K562 (cell line): ENCODE results near the gene CTDSPL.

ENCODE experiments used
- CBX5 ChIP-seq: IDR thresholded peaks from 2 replicates; pipeline ENCODE4 v1.6.1; 2014; ENCODE audit warnings: low read depth, borderline replicate concordance
- CREB1 ChIP-seq, 2 experiments: sonication (generic) in 1 of 2; formaldehyde crosslinking in 1 of 2; IDR thresholded peaks; 2 replicates each; pipeline versions ENCODE4 v1.6.1 to v1.8.0; 2012 to 2022; ENCODE audit warnings: inconsistent platforms in 1 of 2, mild to moderate bottlenecking in 1 of 2, missing genetic modification reagents in 1 of 2, moderate library complexity in 1 of 2
- ESRRA ChIP-seq: fragments of 450-650 bp; IDR thresholded peaks from 2 replicates; pipeline ENCODE4 v1.6.1; 2014; ENCODE audit warnings: low read depth, mild to moderate bottlenecking, moderate library complexity, borderline replicate concordance
- EZH2 ChIP-seq: IDR thresholded peaks from 2 replicates; pipeline ENCODE4 v1.6.1; 2012; ENCODE audit warnings: low read depth, mild to moderate bottlenecking, inconsistent platforms, low read length, borderline replicate concordance
- GATA2 ChIP-seq: sonication (generic); formaldehyde crosslinking; IDR thresholded peaks from 2 replicates; pipeline ENCODE4 v1.4.0; 2020; ENCODE audit warnings: mild to moderate bottlenecking, missing genetic modification reagents
- MYC ChIP-seq, 2 experiments: fragments of 250-450 bp in 1 of 2; sonication (Bioruptor Pico) in 1 of 2; IDR thresholded peaks; 2 replicates each; pipeline versions ENCODE4 v1.5.1 to v1.6.1; 2012 to 2021; ENCODE audit warnings: low read depth in 2 of 2, borderline replicate concordance in 1 of 2, improper control_type of control experiment in 1 of 2, low read length in 1 of 2, mild to moderate bottlenecking in 1 of 2, moderate library complexity in 1 of 2
- POLR2A ChIP-seq: fragments of 450-650 bp; conservative IDR thresholded peaks from 2 replicates; pipeline ENCODE4 v1.6.1; 2016
- ZFP1 ChIP-seq: fragments of 450-650 bp; formaldehyde crosslinking; IDR thresholded peaks from 2 replicates; pipeline ENCODE4 v1.4.0; 2020; ENCODE audit warnings: mild to moderate bottlenecking, mixed read lengths
- ZNF24 ChIP-seq: fragments of 450-650 bp; IDR thresholded peaks from 2 replicates; pipeline ENCODE4 v1.6.1; 2016
- TF ChIP-seq, protein P1 (sequence below): fragments of 250-450 bp; sonication (Bioruptor Pico); IDR thresholded peaks from 2 replicates; pipeline ENCODE4 v1.5.0; 2021
- TF ChIP-seq, protein P2 (sequence below), 3 experiments: IDR thresholded peaks in 2 of 3; conservative IDR thresholded peaks in 1 of 3; 2 replicates each; pipeline ENCODE4 v1.5.1; 2011 to 2012; ENCODE audit warnings: low read length in 3 of 3, mild to moderate bottlenecking in 3 of 3, control low read depth in 2 of 3, improper control_type of control experiment in 1 of 3, inconsistent platforms in 1 of 3, low read depth in 1 of 3, mixed read lengths in 1 of 3, moderate library complexity in 1 of 3; ENCODE audit not compliant: insufficient read depth in 2 of 3
- TF ChIP-seq, protein P3 (sequence below): conservative IDR thresholded peaks from 2 replicates; pipeline ENCODE4 v1.6.1; 2011; ENCODE audit warnings: low read depth, mild to moderate bottlenecking, low read length; ENCODE audit not compliant: control insufficient read depth
- TF ChIP-seq, protein P4 (sequence below): sonication (generic); formaldehyde crosslinking; IDR thresholded peaks from 2 replicates; pipeline ENCODE4 v1.9.0; 2022; ENCODE audit warnings: mild to moderate bottlenecking, missing genetic modification reagents
- TF ChIP-seq, protein P5 (sequence below): fragments of 250-450 bp; sonication (Bioruptor Pico); IDR thresholded peaks from 2 replicates; pipeline ENCODE4 v1.8.0; 2021; ENCODE audit warnings: moderate library complexity, mild to moderate bottlenecking, inconsistent platforms

DNA sequence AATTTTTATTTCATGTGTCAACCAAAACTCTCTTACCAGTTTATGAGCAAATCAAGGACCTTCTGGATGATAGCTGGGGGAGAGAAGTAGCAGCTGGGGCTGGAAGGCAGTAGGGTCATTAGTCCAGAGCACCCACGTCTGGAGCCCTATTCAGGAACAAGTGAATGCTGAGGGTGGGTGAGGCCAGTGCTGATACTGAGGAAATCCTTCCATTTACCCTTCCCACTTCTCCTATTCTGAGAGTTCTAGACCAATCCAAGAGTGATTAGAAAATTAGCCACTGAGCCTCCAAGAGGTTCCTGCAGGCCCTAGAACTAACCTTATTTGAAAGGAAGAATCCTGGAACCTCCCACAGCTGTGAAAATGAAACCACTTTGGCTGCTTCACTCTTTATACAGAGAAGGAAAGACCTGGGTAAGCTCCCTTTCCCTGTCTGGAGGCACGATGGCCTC is 82.7 kb downstream of the CTDSPL start:
- TF ChIP-seq, protein P1, sequence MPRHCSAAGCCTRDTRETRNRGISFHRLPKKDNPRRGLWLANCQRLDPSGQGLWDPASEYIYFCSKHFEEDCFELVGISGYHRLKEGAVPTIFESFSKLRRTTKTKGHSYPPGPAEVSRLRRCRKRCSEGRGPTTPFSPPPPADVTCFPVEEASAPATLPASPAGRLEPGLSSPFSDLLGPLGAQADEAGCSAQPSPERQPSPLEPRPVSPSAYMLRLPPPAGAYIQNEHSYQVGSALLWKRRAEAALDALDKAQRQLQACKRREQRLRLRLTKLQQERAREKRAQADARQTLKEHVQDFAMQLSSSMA (CRISPR knock-in tag) = no peak
- TF ChIP-seq, protein P2, sequence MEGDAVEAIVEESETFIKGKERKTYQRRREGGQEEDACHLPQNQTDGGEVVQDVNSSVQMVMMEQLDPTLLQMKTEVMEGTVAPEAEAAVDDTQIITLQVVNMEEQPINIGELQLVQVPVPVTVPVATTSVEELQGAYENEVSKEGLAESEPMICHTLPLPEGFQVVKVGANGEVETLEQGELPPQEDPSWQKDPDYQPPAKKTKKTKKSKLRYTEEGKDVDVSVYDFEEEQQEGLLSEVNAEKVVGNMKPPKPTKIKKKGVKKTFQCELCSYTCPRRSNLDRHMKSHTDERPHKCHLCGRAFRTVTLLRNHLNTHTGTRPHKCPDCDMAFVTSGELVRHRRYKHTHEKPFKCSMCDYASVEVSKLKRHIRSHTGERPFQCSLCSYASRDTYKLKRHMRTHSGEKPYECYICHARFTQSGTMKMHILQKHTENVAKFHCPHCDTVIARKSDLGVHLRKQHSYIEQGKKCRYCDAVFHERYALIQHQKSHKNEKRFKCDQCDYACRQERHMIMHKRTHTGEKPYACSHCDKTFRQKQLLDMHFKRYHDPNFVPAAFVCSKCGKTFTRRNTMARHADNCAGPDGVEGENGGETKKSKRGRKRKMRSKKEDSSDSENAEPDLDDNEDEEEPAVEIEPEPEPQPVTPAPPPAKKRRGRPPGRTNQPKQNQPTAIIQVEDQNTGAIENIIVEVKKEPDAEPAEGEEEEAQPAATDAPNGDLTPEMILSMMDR (IDR thresholded peaks at IDR 0.05 in 2 of 3, conservative IDR thresholded peaks at IDR 0.05 in 1 of 3; ENCODE audit: insufficient read depth in 2 of 3, low read depth in 1 of 3, low read length in 3 of 3) = no peak
- TF ChIP-seq MYC (IDR thresholded peaks at IDR 0.05; ENCODE audit: low read depth, low read length) = no peak
- no peak for TF ChIP-seq MYC (CRISPR knock-in tag; IDR thresholded peaks at IDR 0.05; ENCODE audit: borderline replicate concordance, low read depth)
- TF ChIP-seq CBX5 = no peak
- TF ChIP-seq ZNF24 = no peak
- TF ChIP-seq POLR2A = no peak
- no peak for TF ChIP-seq EZH2
- TF ChIP-seq, protein P3, sequence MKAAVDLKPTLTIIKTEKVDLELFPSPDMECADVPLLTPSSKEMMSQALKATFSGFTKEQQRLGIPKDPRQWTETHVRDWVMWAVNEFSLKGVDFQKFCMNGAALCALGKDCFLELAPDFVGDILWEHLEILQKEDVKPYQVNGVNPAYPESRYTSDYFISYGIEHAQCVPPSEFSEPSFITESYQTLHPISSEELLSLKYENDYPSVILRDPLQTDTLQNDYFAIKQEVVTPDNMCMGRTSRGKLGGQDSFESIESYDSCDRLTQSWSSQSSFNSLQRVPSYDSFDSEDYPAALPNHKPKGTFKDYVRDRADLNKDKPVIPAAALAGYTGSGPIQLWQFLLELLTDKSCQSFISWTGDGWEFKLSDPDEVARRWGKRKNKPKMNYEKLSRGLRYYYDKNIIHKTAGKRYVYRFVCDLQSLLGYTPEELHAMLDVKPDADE = no peak
- TF ChIP-seq ESRRA = no peak
- no peak for TF ChIP-seq GATA2 (CRISPR knock-in tag)
- TF ChIP-seq, protein P4, sequence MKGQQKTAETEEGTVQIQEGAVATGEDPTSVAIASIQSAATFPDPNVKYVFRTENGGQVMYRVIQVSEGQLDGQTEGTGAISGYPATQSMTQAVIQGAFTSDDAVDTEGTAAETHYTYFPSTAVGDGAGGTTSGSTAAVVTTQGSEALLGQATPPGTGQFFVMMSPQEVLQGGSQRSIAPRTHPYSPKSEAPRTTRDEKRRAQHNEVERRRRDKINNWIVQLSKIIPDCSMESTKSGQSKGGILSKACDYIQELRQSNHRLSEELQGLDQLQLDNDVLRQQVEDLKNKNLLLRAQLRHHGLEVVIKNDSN (CRISPR knock-in tag) = no peak
- TF ChIP-seq CREB1 (IDR thresholded peaks at IDR 0.05) = no peak
- no peak for TF ChIP-seq CREB1 (CRISPR knock-in tag; IDR thresholded peaks at IDR 0.05)
- TF ChIP-seq ZFP1 = no peak
- TF ChIP-seq, protein P5, sequence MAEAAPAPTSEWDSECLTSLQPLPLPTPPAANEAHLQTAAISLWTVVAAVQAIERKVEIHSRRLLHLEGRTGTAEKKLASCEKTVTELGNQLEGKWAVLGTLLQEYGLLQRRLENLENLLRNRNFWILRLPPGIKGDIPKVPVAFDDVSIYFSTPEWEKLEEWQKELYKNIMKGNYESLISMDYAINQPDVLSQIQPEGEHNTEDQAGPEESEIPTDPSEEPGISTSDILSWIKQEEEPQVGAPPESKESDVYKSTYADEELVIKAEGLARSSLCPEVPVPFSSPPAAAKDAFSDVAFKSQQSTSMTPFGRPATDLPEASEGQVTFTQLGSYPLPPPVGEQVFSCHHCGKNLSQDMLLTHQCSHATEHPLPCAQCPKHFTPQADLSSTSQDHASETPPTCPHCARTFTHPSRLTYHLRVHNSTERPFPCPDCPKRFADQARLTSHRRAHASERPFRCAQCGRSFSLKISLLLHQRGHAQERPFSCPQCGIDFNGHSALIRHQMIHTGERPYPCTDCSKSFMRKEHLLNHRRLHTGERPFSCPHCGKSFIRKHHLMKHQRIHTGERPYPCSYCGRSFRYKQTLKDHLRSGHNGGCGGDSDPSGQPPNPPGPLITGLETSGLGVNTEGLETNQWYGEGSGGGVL (CRISPR knock-in tag) = no peak
